ENCODE data around the gene TRIO. TPM values are rescaled to one million over a fixed set of nuclear protein-coding genes. Genes with fewer than 3 reads are reported as not detected.
"Not testable (repeated sequence)": the region's sequence is repeated elsewhere in the genome, so short reads cannot be mapped to it uniquely, and the experiment has no call there.

Gene TRIO
- total RNA-seq, 1 experiment from 2014 or later, result 150 TPM

- DNase-seq (ENCODE audit: low read depth, low spot score), result no peak
- in situ Hi-C loops (cut with HindIII; ENCODE audit: low pct_unique_long_range_greater_than_20kb, low sequenced_read_pairs), result loop anchor here (25.0 kb wide), 1 partner anchor 271 kb away; no protein-coding TSS in a partner anchor
These were observed 222.8 kb downstream of the TRIO start for GRCh38 chr5:14365831-14366430.

- in situ Hi-C loops (cut with HindIII; ENCODE audit: low pct_unique_long_range_greater_than_20kb, low sequenced_read_pairs), result loop anchor here (25.0 kb wide), 1 partner anchor 271 kb away; no protein-coding TSS in a partner anchor
- no peak for DNase-seq (ENCODE audit: low read depth, low spot score)
These were observed 223.6 kb downstream of the TRIO start for GRCh38 chr5:14366763-14367162.

- in situ Hi-C loops (cut with HindIII; ENCODE audit: low pct_unique_long_range_greater_than_20kb, low sequenced_read_pairs), result loop anchor here (25.0 kb wide), 1 partner anchor 270 kb away; no protein-coding TSS in a partner anchor
These were observed 224.2 kb downstream of the TRIO start for GRCh38 chr5:14367364-14367763.

GRCh38 chr5:14369780-14370179, 226.6 kb downstream of the TRIO start:
- in situ Hi-C loops (cut with HindIII; ENCODE audit: low pct_unique_long_range_greater_than_20kb, low sequenced_read_pairs), result loop anchor here (25.0 kb wide), 1 partner anchor 268 kb away; no protein-coding TSS in a partner anchor
- DNase-seq (ENCODE audit: low read depth, low spot score), result no peak

More at GRCh38 chr5:14367364-14367763, 224.2 kb downstream of the TRIO start:
- no peak for DNase-seq (ENCODE audit: low read depth, low spot score)

GRCh38 chr5:14370386-14370785, 227.2 kb downstream of the TRIO start:
- in situ Hi-C loops (cut with HindIII; ENCODE audit: low pct_unique_long_range_greater_than_20kb, low sequenced_read_pairs), result loop anchor here (25.0 kb wide), 1 partner anchor 267 kb away; no protein-coding TSS in a partner anchor
- no peak for DNase-seq (ENCODE audit: low read depth, low spot score)

- no peak for DNase-seq (ENCODE audit: low read depth, low spot score)
- in situ Hi-C loops (cut with HindIII; ENCODE audit: low pct_unique_long_range_greater_than_20kb, low sequenced_read_pairs), result loop anchor here (25.0 kb wide), 1 partner anchor 264 kb away; no protein-coding TSS in a partner anchor
These were observed 230.5 kb downstream of the TRIO start for GRCh38 chr5:14373685-14374084.

GRCh38 chr5:14374100-14374499, 231.0 kb downstream of the TRIO start:
- in situ Hi-C loops (cut with HindIII; ENCODE audit: low pct_unique_long_range_greater_than_20kb, low sequenced_read_pairs), result loop anchor here (25.0 kb wide), 1 partner anchor 263 kb away; no protein-coding TSS in a partner anchor
- DNase-seq (ENCODE audit: low read depth, low spot score), result no peak

- DNase-seq (ENCODE audit: low read depth, low spot score), result no peak
- in situ Hi-C loops (cut with HindIII; ENCODE audit: low pct_unique_long_range_greater_than_20kb, low sequenced_read_pairs), result no loop called here
These were observed 233.6 kb downstream of the TRIO start for GRCh38 chr5:14376789-14377188.

- in situ Hi-C loops (cut with HindIII; ENCODE audit: low pct_unique_long_range_greater_than_20kb, low sequenced_read_pairs), result no loop called here
- no peak for DNase-seq (ENCODE audit: low read depth, low spot score)
These were observed 236.8 kb downstream of the TRIO start for GRCh38 chr5:14379739-14380497.

- no peak for DNase-seq (ENCODE audit: low read depth, low spot score)
- in situ Hi-C loops (cut with HindIII; ENCODE audit: low pct_unique_long_range_greater_than_20kb, low sequenced_read_pairs), result no loop called here
These were observed 237.6 kb downstream of the TRIO start for GRCh38 chr5:14380712-14381111.

- in situ Hi-C loops (cut with HindIII; ENCODE audit: low pct_unique_long_range_greater_than_20kb, low sequenced_read_pairs), result no loop called here
These were observed 239.5 kb downstream of the TRIO start for GRCh38 chr5:14382640-14383039.

GRCh38 chr5:14383923-14384322, 240.8 kb downstream of the TRIO start:
- no peak for DNase-seq (ENCODE audit: low read depth, low spot score)
- in situ Hi-C loops (cut with HindIII; ENCODE audit: low pct_unique_long_range_greater_than_20kb, low sequenced_read_pairs), result no loop called here

More at GRCh38 chr5:14382640-14383039, 239.5 kb downstream of the TRIO start:
- no peak for DNase-seq (ENCODE audit: low read depth, low spot score)

- DNase-seq (ENCODE audit: low read depth, low spot score), result no peak
- in situ Hi-C loops (cut with HindIII; ENCODE audit: low pct_unique_long_range_greater_than_20kb, low sequenced_read_pairs), result no loop called here
These were observed 241.9 kb downstream of the TRIO start for GRCh38 chr5:14385019-14385418.

GRCh38 chr5:14386884-14387624, 243.9 kb downstream of the TRIO start:
- in situ Hi-C loops (cut with HindIII; ENCODE audit: low pct_unique_long_range_greater_than_20kb, low sequenced_read_pairs), result no loop called here
- DNase-seq (ENCODE audit: low read depth, low spot score), result no peak

GRCh38 chr5:14388741-14389140, 245.6 kb downstream of the TRIO start:
- in situ Hi-C loops (cut with HindIII; ENCODE audit: low pct_unique_long_range_greater_than_20kb, low sequenced_read_pairs), result no loop called here
- DNase-seq (ENCODE audit: low read depth, low spot score), result no peak

- DNase-seq (ENCODE audit: low read depth, low spot score); in situ Hi-C loops (cut with HindIII; ENCODE audit: low pct_unique_long_range_greater_than_20kb, low sequenced_read_pairs): not testable (repeated sequence)
These were observed 249.4 kb downstream of the TRIO start for GRCh38 chr5:14392552-14392951.

- in situ Hi-C loops (cut with HindIII; ENCODE audit: low pct_unique_long_range_greater_than_20kb, low sequenced_read_pairs), result no loop called here
- no peak for DNase-seq (ENCODE audit: low read depth, low spot score)
These were observed 251.2 kb downstream of the TRIO start for GRCh38 chr5:14394365-14394764.

- no peak for DNase-seq (ENCODE audit: low read depth, low spot score)
- in situ Hi-C loops (cut with HindIII; ENCODE audit: low pct_unique_long_range_greater_than_20kb, low sequenced_read_pairs), result no loop called here
These were observed 252.3 kb downstream of the TRIO start for GRCh38 chr5:14395411-14395810.
